Heart left ventricle (tissue), 16 donors: ENCODE data around the gene LARGE2. TPM values are rescaled to one million over a fixed set of nuclear protein-coding genes. Genes with fewer than 3 reads are reported as not detected.

ENCODE experiments used
- ATAC-seq, 4 donors: fragments of 200-7000 bp; cut with Tn5 transposase; one replicate each; pipeline ENCODE4 v1.9.1; 2020 to 2022; ENCODE audit warnings: moderate library complexity in 4 of 4, mild to moderate bottlenecking in 3 of 4, moderate number of reproducible peaks in 1 of 4
- DNase-seq, 5 donors: peaks; one replicate each; pipeline ENCODE4 v3.0.0-alpha.2; 2020
- H3K27ac ChIP-seq, 12 donors: fragments of 200-600 bp; sonication (generic) in 4 of 12; one replicate each; pipeline versions ENCODE4 v1.5.0 to v1.8.0; 2016 to 2022; ENCODE audit warnings: mild to moderate bottlenecking in 2 of 12
- H3K27me3 ChIP-seq, 9 donors: fragments of 200-600 bp; sonication (generic) in 2 of 9; one replicate each; pipeline versions ENCODE4 v1.5.1 to v1.8.0; 2016 to 2022; ENCODE audit warnings: mild to moderate bottlenecking in 3 of 9
- H3K36me3 ChIP-seq, 9 donors: fragments of 200-600 bp; sonication (generic) in 2 of 9; one replicate each; pipeline versions ENCODE4 v1.5.0 to v1.8.0; 2018 to 2022; ENCODE audit warnings: mild to moderate bottlenecking in 2 of 9
- H3K4me1 ChIP-seq, 12 donors: fragments of 200-600 bp; sonication (generic) in 4 of 12; one replicate each; pipeline versions ENCODE4 v1.5.0 to v1.8.0; 2016 to 2022; ENCODE audit warnings: mild to moderate bottlenecking in 3 of 12
- H3K4me3 ChIP-seq, 12 donors: fragments of 200-600 bp; sonication (generic) in 4 of 12; one replicate each; pipeline versions ENCODE4 v1.5.0 to v1.8.0; 2017 to 2022; ENCODE audit warnings: mild to moderate bottlenecking in 9 of 12, moderate library complexity in 4 of 12
- H3K9me3 ChIP-seq, 12 donors: fragments of 200-600 bp; sonication (generic) in 4 of 12; one replicate each; pipeline versions ENCODE4 v1.5.0 to v1.8.0; 2016 to 2022; ENCODE audit warnings: mild to moderate bottlenecking in 1 of 12
- POLR2A ChIP-seq, 2 donors: fragments of 450-650 bp; IDR thresholded peaks; one replicate each; pipeline ENCODE4 v1.6.1; 2017; ENCODE audit warnings: antibody characterized with exemption in 2 of 2, mild to moderate bottlenecking in 2 of 2, moderate library complexity in 2 of 2
- WGBS, 4 donors: extraction: QIAGEN DNeasy Blood & Tissue Kit in 2 of 4; methylation state at CpG; one replicate each; pipeline versions ENCODE4 v1.1.5 to v1.1.7; 2013 to 2018; 5-methylcytosine and 5-hydroxymethylcytosine counted together
- intact Hi-C, 10 donors: fragments of 100-400 bp; cut with DNase I; formaldehyde crosslinking; loops; one replicate each; pipeline versions ENCODE4 v1.11.1 to v1.14.2; 2022
- polyA plus RNA-seq, 2 donors: library from polyadenylated mRNA; stranded (reverse); fragments of 200-250 nt; gene quantifications; one replicate each; pipeline ENCODE4 v1.2.3, GENCODE V29; 2013
- total RNA-seq, 9 donors: library from RNA; depleted of rRNA in 2 of 9; stranded (reverse); fragments of >200 nt in 2 of 9; fragmentation: NEBNext Ultra II Directional in 3 of 9; extraction: Animal tissue kit (Norgen Biotek cat#: 25700) in 3 of 9; gene quantifications; one replicate each; pipeline versions ENCODE4 v1.1.0 to v1.2.4, GENCODE V29; 2016 to 2023
- TF ChIP-seq, protein P1 (sequence below), 12 donors: fragments of 200-600 bp; sonication (generic) in 4 of 12; IDR thresholded peaks; one replicate each; pipeline versions ENCODE4 v1.5.0 to v1.8.0; 2018 to 2022; ENCODE audit warnings: antibody characterized with exemption in 12 of 12, mild to moderate bottlenecking in 5 of 12
- donor health status: ischemic (EF 13 %, LVEDD 7.1; RV severe dilation, severe dysfunction).
- donor health status: healthy with polysubstance abuse.
- donor health status: DM: no; HTN: yes; CAD: no.
- donor health status: DM: no; HTN: no; CAD: no.
- donor health status: ischemic (EF 25% LVEDD 6.9; RV normal size, moderate dysfunction).
- donor health status: ischemic (EF 25% LVEDD 5.7; RV mildly dilated, moderate dysfunction).
- donor health status: healthy.
- donor health status: DM: yes; HTN: yes; CAD: no.
- donor health status: ischemic (EF 35%, LVEDD 5.7; RV mildly dilated, moderate dysfunction).
- donor health status: nonischemic (EF 11% LVEDD 7.7; RV severe dilation, severe dysfunction).
- donor health status: DM: yes; HTN: yes; CAD: no.
- donor health status: PGD.
- donor health status: ischemic (EF 29% LVEDD 5.4; RV normal size, mild dysfunction).
- donor health status: nonischemic (EF 23%, LVEDD 6.1; RV moderate dilation, normal function).

The LARGE2 gene
- total and polyA plus RNA-seq, 11 donors = 0.17 to 0.88 TPM; not detected in 9

DNA sequence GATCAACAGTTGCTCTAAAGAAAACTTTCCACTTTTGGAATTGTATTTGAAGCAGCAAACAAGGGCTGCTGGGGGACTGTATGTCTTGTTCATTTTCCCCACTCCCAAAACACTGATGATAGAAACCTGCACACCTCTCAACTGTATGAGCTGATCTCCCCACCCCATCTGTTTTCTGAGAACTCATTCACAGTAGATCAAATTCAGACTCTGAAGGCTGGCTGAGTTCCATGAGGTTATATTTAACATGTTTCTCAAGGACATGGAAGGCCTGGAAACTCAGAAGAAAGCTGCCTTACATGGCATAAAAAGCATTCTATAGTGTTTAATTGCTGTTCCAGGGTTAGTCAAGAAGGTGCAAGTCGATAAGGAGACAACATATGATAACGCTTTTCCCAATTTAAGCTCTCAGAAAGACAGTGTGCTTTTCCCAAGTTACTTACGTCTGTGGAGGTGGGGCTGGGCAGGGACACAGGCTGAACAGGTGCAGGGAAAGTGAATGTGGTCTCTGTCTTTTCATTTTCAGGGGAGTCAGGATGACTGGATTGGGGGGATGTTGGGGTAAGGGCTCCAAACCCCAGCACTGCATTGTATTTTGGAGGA lies 23.0 kb downstream of the LARGE2 start:
- peaks cover 0 to 11% (median 0%) of the 10 kb centered on the region in 12 donors for H3K4me1 ChIP-seq
- H3K9me3 ChIP-seq = no peaks in the 10 kb centered on the region
- H3K4me3 ChIP-seq = no peak overlapping the region
- peak overlapping the region in 4 of 12 donors; percentile 9 to 52 (median 24) for H3K27ac ChIP-seq
- DNase-seq (no peak), ATAC-seq (peak in 3 of 4 donors; percentile 22 to 40 (median 32))
- WGBS, 4 donors = 59 to 74% (median 64%) methylated on average over 3 of the region's 3 CpGs
- peaks cover 0 to 100% (median 97%) of the 10 kb centered on the region in 9 donors for H3K36me3 ChIP-seq
- TF ChIP-seq, protein P1, sequence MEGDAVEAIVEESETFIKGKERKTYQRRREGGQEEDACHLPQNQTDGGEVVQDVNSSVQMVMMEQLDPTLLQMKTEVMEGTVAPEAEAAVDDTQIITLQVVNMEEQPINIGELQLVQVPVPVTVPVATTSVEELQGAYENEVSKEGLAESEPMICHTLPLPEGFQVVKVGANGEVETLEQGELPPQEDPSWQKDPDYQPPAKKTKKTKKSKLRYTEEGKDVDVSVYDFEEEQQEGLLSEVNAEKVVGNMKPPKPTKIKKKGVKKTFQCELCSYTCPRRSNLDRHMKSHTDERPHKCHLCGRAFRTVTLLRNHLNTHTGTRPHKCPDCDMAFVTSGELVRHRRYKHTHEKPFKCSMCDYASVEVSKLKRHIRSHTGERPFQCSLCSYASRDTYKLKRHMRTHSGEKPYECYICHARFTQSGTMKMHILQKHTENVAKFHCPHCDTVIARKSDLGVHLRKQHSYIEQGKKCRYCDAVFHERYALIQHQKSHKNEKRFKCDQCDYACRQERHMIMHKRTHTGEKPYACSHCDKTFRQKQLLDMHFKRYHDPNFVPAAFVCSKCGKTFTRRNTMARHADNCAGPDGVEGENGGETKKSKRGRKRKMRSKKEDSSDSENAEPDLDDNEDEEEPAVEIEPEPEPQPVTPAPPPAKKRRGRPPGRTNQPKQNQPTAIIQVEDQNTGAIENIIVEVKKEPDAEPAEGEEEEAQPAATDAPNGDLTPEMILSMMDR (IDR thresholded peaks at IDR 0.05) = no peak
- TF ChIP-seq POLR2A (IDR thresholded peaks at IDR 0.05) = no peak
- intact Hi-C loops = no loop called here
- H3K27me3 ChIP-seq = no peaks in the 10 kb centered on the region

DNA sequence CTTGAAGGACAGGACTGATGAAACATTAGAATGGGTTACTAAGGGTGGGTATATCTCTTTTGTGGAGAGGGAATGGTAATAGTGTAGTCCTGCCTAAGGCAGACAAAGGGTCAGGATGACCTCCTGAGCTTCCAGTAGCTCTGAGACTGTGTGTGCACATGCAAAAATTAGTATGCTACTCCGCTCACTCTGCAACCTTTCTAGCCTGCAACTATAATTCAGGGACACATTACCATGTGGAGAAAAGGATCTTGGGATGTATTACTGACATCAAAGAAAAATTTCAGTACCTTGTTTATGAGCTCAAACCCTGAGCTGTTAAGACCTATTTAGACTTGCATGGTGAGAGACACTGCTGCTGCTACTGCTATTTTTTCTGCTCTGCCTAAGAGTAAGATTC lies 25.4 kb downstream of the LARGE2 start:
- Histone ChIP-seq H3K27me3 (no peaks in the 10 kb centered on the region), H3K9me3 (no peaks in the 10 kb centered on the region), H3K4me1 (peaks cover 0 to 11% (median 0%) of the 10 kb centered on the region in 12 donors), H3K4me3 (no peak overlapping the region), H3K36me3 (peaks cover 0 to 100% (median 98%) of the 10 kb centered on the region in 9 donors), H3K27ac (no peak overlapping the region)
- intact Hi-C loops = no loop called here
- TF ChIP-seq POLR2A (IDR thresholded peaks at IDR 0.05) = no peak
- TF ChIP-seq, protein P1 (IDR thresholded peaks at IDR 0.05) = no peak
- 73 to 100% (median 90%) methylated on average over 1 of the region's 1 CpG for WGBS, 4 donors
- no peak for ATAC-seq
- DNase-seq = no peak

DNA sequence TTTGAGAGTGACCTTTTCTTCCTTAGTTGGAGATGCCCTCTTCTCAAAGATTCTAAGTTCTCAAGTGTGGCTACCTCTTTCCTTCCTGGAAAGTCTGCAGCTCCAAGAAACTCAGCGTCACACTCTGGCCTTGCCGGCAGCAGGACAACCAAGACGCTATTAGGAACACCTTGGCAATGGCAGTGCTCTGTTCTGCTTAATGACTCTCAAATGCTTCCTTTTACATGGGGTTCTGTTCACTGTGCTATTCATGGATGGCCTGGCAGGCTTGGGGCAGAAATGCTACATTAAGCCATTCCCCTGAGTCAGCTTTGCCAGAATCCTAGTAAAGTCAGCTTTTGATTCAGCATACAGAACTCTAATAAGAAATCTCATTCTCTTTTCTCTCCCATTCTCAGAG lies 25.9 kb downstream of the LARGE2 start:
- H3K36me3 ChIP-seq = peaks cover 0 to 100% (median 98%) of the 10 kb centered on the region in 9 donors
- H3K27me3 ChIP-seq = no peaks in the 10 kb centered on the region
- peaks cover 0 to 11% (median 0%) of the 10 kb centered on the region in 12 donors for H3K4me1 ChIP-seq
- 95 to 100% (median 95%) methylated on average over 3 of the region's 3 CpGs for WGBS, 4 donors
- intact Hi-C loops = no loop called here
- no peak overlapping the region for H3K27ac ChIP-seq
- DNase-seq (no peak), ATAC-seq (no peak)
- H3K4me3 ChIP-seq = no peak overlapping the region
- TF ChIP-seq, protein P1 (IDR thresholded peaks at IDR 0.05) = no peak
- TF ChIP-seq POLR2A (IDR thresholded peaks at IDR 0.05) = no peak
- H3K9me3 ChIP-seq = no peaks in the 10 kb centered on the region

DNA sequence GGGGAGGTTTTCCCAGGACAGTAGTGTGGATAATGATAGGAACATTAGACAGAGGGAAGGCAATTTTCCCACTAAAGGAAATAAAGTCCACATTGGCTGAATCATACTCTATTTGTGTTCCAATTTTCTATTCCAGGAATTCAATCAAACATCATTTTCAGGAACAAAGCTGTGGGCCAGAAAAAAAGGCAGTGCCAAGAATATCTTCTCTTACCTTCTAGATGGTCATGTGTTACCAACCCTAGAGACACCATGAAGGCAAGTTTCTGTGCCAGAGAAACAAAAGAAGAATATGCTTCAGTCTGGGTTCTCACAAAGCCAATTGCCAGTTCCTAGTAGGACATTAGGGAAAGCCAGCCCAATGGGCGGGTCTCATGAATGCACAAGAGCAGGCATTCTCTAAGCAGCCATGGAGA lies 27.5 kb downstream of the LARGE2 start:
- Histone ChIP-seq H3K4me1 (peaks cover 0 to 11% (median 0%) of the 10 kb centered on the region in 12 donors), H3K4me3 (no peak overlapping the region), H3K9me3 (no peaks in the 10 kb centered on the region), H3K36me3 (peaks cover 0 to 99% (median 88%) of the 10 kb centered on the region in 9 donors), H3K27ac (no peak overlapping the region), H3K27me3 (no peaks in the 10 kb centered on the region)
- TF ChIP-seq, protein P1 (IDR thresholded peaks at IDR 0.05) = no peak
- no peak for TF ChIP-seq POLR2A (IDR thresholded peaks at IDR 0.05)
- intact Hi-C loops = no loop called here
- DNase-seq = no peak
- WGBS, 4 donors = 88 to 100% (median 97%) methylated on average over 1 of the region's 1 CpG
- peak in 1 of 4 donors; percentile 22 for ATAC-seq
